MM.1S (cell line): ENCODE results near the gene WDR88.

Experiments used
- DNase-seq: peaks from one replicate; pipeline ENCODE4 v3.0.0-alpha.2; 2015
- H2AFZ ChIP-seq: fragments of 300-600 bp; sonication (generic); 2 replicates; pipeline ENCODE4 v1.6.0; 2016; ENCODE audit warnings: antibody characterized with exemption, low read length
- H3F3A ChIP-seq: fragments of 300-600 bp; sonication (generic); 2 replicates; pipeline ENCODE4 v1.6.1; 2016; ENCODE audit warnings: mild to moderate bottlenecking, antibody characterized with exemption, low read length, moderate library complexity, mixed read lengths; ENCODE audit not compliant: insufficient read depth
- H3K27ac ChIP-seq: fragments of 300-600 bp; sonication (generic); 2 replicates; pipeline ENCODE4 v1.5.1; 2016; ENCODE audit warnings: mild to moderate bottlenecking, low read length
- H3K27me3 ChIP-seq: fragments of 300-600 bp; sonication (generic); replicated peaks from 2 replicates; pipeline ENCODE4 v1.6.0; 2016; ENCODE audit warnings: low read length; ENCODE audit not compliant: insufficient read depth
- H3K36me3 ChIP-seq: fragments of 300-600 bp; sonication (generic); replicated peaks from 2 replicates; pipeline ENCODE4 v1.6.1; 2016; ENCODE audit warnings: mild to moderate bottlenecking, low read length, mixed read lengths; ENCODE audit not compliant: insufficient read depth
- H3K4me1 ChIP-seq: fragments of 300-600 bp; sonication (generic); 2 replicates; pipeline ENCODE4 v1.6.1; 2016; ENCODE audit warnings: low read length, mixed read lengths
- H3K4me2 ChIP-seq: fragments of 300-600 bp; sonication (generic); 2 replicates; pipeline ENCODE4 v1.6.0; 2016; ENCODE audit warnings: low read depth, low read length
- H3K4me3 ChIP-seq: fragments of 300-600 bp; sonication (generic); 2 replicates; pipeline ENCODE4 v1.5.1; 2016; ENCODE audit warnings: low read length, mixed read lengths
- H3K79me2 ChIP-seq: fragments of 300-600 bp; sonication (generic); 2 replicates; pipeline ENCODE4 v1.6.1; 2016; ENCODE audit warnings: mixed run types, low read length, mixed read lengths
- H3K9ac ChIP-seq: fragments of 300-600 bp; sonication (generic); 2 replicates; pipeline ENCODE4 v1.6.1; 2016; ENCODE audit warnings: low read length, mixed read lengths
- H3K9me2 ChIP-seq: fragments of 300-600 bp; sonication (generic); replicated peaks from 2 replicates; pipeline ENCODE4 v1.6.1; 2016; ENCODE audit warnings: mild to moderate bottlenecking, low read length, mixed read lengths; ENCODE audit not compliant: insufficient read depth
- H3K9me3 ChIP-seq: fragments of 300-600 bp; sonication (generic); replicated peaks from 2 replicates; pipeline ENCODE4 v1.6.1; 2016; ENCODE audit warnings: mild to moderate bottlenecking, low read length, mixed read lengths; ENCODE audit not compliant: insufficient read depth
- H4K20me1 ChIP-seq: fragments of 300-600 bp; sonication (generic); 2 replicates; pipeline ENCODE4 v1.6.1; 2016; ENCODE audit warnings: mild to moderate bottlenecking, low read length, moderate library complexity, mixed read lengths; ENCODE audit not compliant: insufficient read depth
- CTCF ChIP-seq: fragments of 300-600 bp; sonication (generic); IDR thresholded peaks from 2 replicates; pipeline ENCODE4 v1.5.1; 2016; ENCODE audit warnings: antibody characterized with exemption, low read length, mixed read lengths
- EZH2 ChIP-seq: fragments of 300-600 bp; sonication (generic); optimal IDR thresholded peaks from 2 replicates; pipeline ENCODE3; 2017; ENCODE audit warnings: low read depth, mild to moderate bottlenecking, antibody characterized with exemption, low read length, mixed read lengths
- EZH2phosphoT487 ChIP-seq: fragments of 300-600 bp; sonication (generic); IDR thresholded peaks from 2 replicates; pipeline ENCODE4 v1.6.1; 2018; ENCODE audit warnings: antibody characterized with exemption, low read length

The WDR88 gene

DNA sequence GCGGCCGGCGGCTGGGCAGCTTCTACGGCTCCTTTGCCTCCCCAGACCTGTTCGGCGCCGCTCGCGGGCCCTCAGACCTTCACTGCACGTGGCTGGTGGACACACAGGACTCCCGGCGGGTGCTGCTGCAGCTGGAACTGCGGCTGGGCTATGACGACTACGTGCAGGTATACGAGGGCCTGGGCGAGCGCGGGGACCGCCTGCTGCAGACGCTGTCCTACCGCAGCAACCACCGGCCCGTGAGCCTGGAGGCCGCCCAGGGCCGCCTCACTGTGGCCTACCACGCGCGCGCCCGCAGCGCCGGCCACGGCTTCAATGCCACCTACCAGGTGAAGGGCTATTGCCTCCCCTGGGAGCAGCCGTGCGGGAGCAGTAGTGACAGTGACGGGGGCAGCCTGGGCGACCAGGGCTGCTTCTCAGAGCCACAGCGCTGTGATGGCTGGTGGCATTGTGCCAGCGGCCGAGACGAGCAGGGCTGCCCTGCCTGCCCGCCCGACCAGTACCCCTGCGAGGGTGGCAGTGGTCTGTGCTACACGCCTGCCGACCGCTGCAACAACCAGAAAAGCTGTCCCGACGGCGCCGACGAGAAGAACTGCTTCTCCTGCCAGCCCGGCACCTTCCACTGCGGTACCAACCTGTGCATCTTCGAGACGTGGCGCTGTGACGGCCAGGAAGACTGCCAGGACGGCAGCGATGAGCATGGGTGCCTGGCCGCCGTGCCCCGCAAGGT, 73.8 kb downstream of the WDR88 start:
- Histone ChIP-seq H4K20me1 (no peaks in the 10 kb centered on the region), H3K4me3 (no peak overlapping the region), H3K9me3 (no peaks in the 10 kb centered on the region), H3K4me1 (no peaks in the 10 kb centered on the region), H3K27ac (no peak overlapping the region), H3K36me3 (no peaks in the 10 kb centered on the region), H3K9ac (no peak overlapping the region), H3K79me2 (no peaks in the 10 kb centered on the region), H3K9me2 (no peaks in the 10 kb centered on the region), H3K27me3 (peaks cover 13% of the 10 kb centered on the region), H3K4me2 (no peak overlapping the region), H2AFZ (no peak overlapping the region), H3F3A (no peaks in the 10 kb centered on the region)
- no peak for DNase-seq
- no peak for TF ChIP-seq EZH2phosphoT487
- no peak for TF ChIP-seq EZH2
- TF ChIP-seq CTCF = no peak

- no peak overlapping the region for H3K4me3 ChIP-seq
- H3K79me2 ChIP-seq = no peaks in the 10 kb centered on the region
- H3F3A ChIP-seq = no peaks in the 10 kb centered on the region
- H4K20me1 ChIP-seq = no peaks in the 10 kb centered on the region
- TF ChIP-seq EZH2phosphoT487 = no peak
- no peak for TF ChIP-seq EZH2
- no peak for TF ChIP-seq CTCF
- no peak overlapping the region for H3K27ac ChIP-seq
- no peak overlapping the region for H2AFZ ChIP-seq
- H3K9me3 ChIP-seq = no peaks in the 10 kb centered on the region
- H3K4me2 ChIP-seq = no peak overlapping the region
- H3K36me3 ChIP-seq = no peaks in the 10 kb centered on the region
- DNase-seq = no peak
- H3K27me3 ChIP-seq = peaks cover 20% of the 10 kb centered on the region
- no peaks in the 10 kb centered on the region for H3K4me1 ChIP-seq
- H3K9me2 ChIP-seq = no peaks in the 10 kb centered on the region
- no peak overlapping the region for H3K9ac ChIP-seq
Observed at GRCh38 chr19:33206261-33207039, 74.5 kb downstream of the WDR88 start.

- H3K4me2 ChIP-seq = no peak overlapping the region
- H3K9me2 ChIP-seq = no peaks in the 10 kb centered on the region
- peaks cover 27% of the 10 kb centered on the region for H3K27me3 ChIP-seq
- no peak overlapping the region for H3K4me3 ChIP-seq
- no peaks in the 10 kb centered on the region for H4K20me1 ChIP-seq
- H3K9ac ChIP-seq = no peak overlapping the region
- H3K27ac ChIP-seq = no peak overlapping the region
- no peaks in the 10 kb centered on the region for H3K9me3 ChIP-seq
- no peaks in the 10 kb centered on the region for H3F3A ChIP-seq
- no peak for TF ChIP-seq CTCF
- no peak for TF ChIP-seq EZH2phosphoT487
- no peak for TF ChIP-seq EZH2
- no peak for DNase-seq
- H2AFZ ChIP-seq = no peak overlapping the region
- H3K36me3 ChIP-seq = no peaks in the 10 kb centered on the region
- no peaks in the 10 kb centered on the region for H3K4me1 ChIP-seq
- H3K79me2 ChIP-seq = no peaks in the 10 kb centered on the region
Observed at GRCh38 chr19:33207040-33207620, 75.2 kb downstream of the WDR88 start.
